HG03060 (cell line): ENCODE measurements around the gene GRIN2D.

ENCODE experiments used
- ATAC-seq: cut with Tn5 transposase; IDR thresholded peaks from one replicate; pipeline ENCODE4 v1.9.1; 2021; ENCODE audit warnings: low read depth, moderate number of reproducible peaks; ENCODE audit not compliant: unreplicated experiment

Gene GRIN2D

GRCh38 chr19:48428670-48429069, 35.2 kb downstream of the GRIN2D start:
- no peak for ATAC-seq

GRCh38 chr19:48433337-48433736, 39.9 kb downstream of the GRIN2D start:
- ATAC-seq = no peak

GRCh38 chr19:48436586-48436985, 43.1 kb downstream of the GRIN2D start:
- ATAC-seq = no peak

- no peak for ATAC-seq
Observed at GRCh38 chr19:48441360-48442050, 48.0 kb downstream of the GRIN2D start.

- ATAC-seq = no peak
Observed at GRCh38 chr19:48442116-48443035, 48.9 kb downstream of the GRIN2D start.

- ATAC-seq = no peak
Observed at GRCh38 chr19:48443256-48443655, 49.8 kb downstream of the GRIN2D start.
